GM12892 (cell line): ENCODE measurements around the gene CEMIP2.

ENCODE experiments used
- POLR2A ChIP-seq: IDR thresholded peaks from 2 replicates; pipeline ENCODE4 v1.6.1; 2011; ENCODE audit warnings: low read depth, low read length, control low read depth
- POLR2AphosphoS5 ChIP-seq: IDR thresholded peaks from 2 replicates; pipeline ENCODE4 v1.6.1; 2011; ENCODE audit warnings: low read depth, low read length, control low read depth
- TAF1 ChIP-seq: IDR thresholded peaks from 2 replicates; pipeline ENCODE4 v1.6.1; 2011; ENCODE audit warnings: low read depth, mild to moderate bottlenecking, control low read depth, low read length, borderline replicate concordance

DNA sequence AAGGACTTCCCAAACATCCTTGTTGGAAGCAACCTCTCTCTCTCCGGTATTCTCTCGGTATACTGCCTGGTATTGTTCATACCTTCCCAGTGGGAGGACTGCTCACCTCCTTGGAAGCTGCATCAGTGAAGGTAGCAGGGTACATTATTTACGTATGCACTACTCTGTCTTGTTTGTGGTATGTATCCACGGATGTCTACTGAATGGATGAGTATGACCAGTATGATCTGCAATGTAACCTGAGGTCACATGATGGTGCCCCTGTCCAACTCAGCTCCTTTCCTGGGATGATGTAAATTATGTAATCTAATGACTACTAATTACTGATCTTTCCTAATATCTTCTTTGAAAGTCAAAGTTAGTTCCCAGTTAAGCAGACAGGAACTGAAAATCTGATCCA, 32.1 kb downstream of the CEMIP2 start:
- TF ChIP-seq POLR2AphosphoS5 (no peak), POLR2A (no peak), TAF1 (no peak)
